ENCODE data around the gene RNF217.
"Not testable (repeated sequence)": the region's sequence is repeated elsewhere in the genome, so short reads cannot be mapped to it uniquely, and the experiment has no call there.

Gene RNF217

DNA sequence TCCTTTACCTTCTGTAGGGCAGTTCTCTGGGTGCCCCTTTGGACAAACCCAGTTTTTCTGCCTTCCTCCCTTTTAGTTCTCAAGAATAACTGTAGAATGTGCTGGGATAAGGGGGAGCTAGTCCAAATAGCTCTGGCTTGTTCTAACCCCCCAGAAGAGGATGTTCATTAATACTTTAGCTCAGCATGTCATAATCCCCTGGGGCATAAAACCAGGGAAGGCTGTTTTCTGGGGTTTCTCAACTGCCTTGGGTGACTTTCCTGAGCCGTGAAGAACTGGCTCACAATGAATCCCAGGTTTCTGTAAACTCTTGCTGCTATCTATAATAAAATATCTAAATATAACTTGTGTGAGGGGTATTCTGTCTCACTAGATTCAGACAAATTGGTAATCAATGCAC lies 44.5 kb upstream of the RNF217 start:
- ATAC-seq, result no peak
- TF ChIP-seq ZNF8 (CRISPR knock-in tag; IDR thresholded peaks at IDR 0.05) (no peak), CSRNP3 (CRISPR knock-in tag; IDR thresholded peaks at IDR 0.05) (no peak), SNAI2 (CRISPR knock-in tag; IDR thresholded peaks at IDR 0.05) (no peak), CSDC2 (CRISPR knock-in tag; IDR thresholded peaks at IDR 0.05) (no peak), RARB (CRISPR knock-in tag; IDR thresholded peaks at IDR 0.05) (no peak), GLIS3 (CRISPR knock-in tag; IDR thresholded peaks at IDR 0.05) (no peak), ZFP30 (CRISPR knock-in tag; IDR thresholded peaks at IDR 0.05) (no peak), ARNTL (CRISPR knock-in tag; IDR thresholded peaks at IDR 0.05; ENCODE audit: borderline replicate concordance, low read depth) (no peak), ISL1 (CRISPR knock-in tag; IDR thresholded peaks at IDR 0.05) (no peak), ZFP3 (CRISPR knock-in tag; IDR thresholded peaks at IDR 0.05) (no peak), ZC3H10 (CRISPR knock-in tag; IDR thresholded peaks at IDR 0.05) (no peak)

- ATAC-seq, result not testable (repeated sequence)
Measured at GRCh38 chr6:124919703-124920102, 42.5 kb upstream of the RNF217 start.

- TF ChIP-seq ESRRG (CRISPR knock-in tag; IDR thresholded peaks at IDR 0.05), result no peak
- no peak for TF ChIP-seq ZNF70 (CRISPR knock-in tag; IDR thresholded peaks at IDR 0.05)
- TF ChIP-seq BACH2 (CRISPR knock-in tag; IDR thresholded peaks at IDR 0.05; ENCODE audit: borderline replicate concordance), result no peak
- TF ChIP-seq ZFP3 (CRISPR knock-in tag; IDR thresholded peaks at IDR 0.05), result no peak
- no peak for TF ChIP-seq TOX (CRISPR knock-in tag; IDR thresholded peaks at IDR 0.05; ENCODE audit: borderline replicate concordance)
- no peak for TF ChIP-seq ZC3H10 (CRISPR knock-in tag; IDR thresholded peaks at IDR 0.05)
- TF ChIP-seq ZFP30 (CRISPR knock-in tag; IDR thresholded peaks at IDR 0.05), result no peak
- ATAC-seq, result no peak
Measured at GRCh38 chr6:124924333-124924759, 37.9 kb upstream of the RNF217 start.

GRCh38 chr6:124926435-124926834 lies 35.8 kb upstream of the RNF217 start:
- no peak for ATAC-seq
- TF ChIP-seq GLIS3 (CRISPR knock-in tag; IDR thresholded peaks at IDR 0.05) (no peak), TCF4 (CRISPR knock-in tag; IDR thresholded peaks at IDR 0.05; ENCODE audit: borderline replicate concordance) (no peak), ZFP30 (CRISPR knock-in tag; IDR thresholded peaks at IDR 0.05) (no peak), PATZ1 (CRISPR knock-in tag; IDR thresholded peaks at IDR 0.05; ENCODE audit: borderline replicate concordance) (no peak), BACH2 (CRISPR knock-in tag; IDR thresholded peaks at IDR 0.05; ENCODE audit: borderline replicate concordance) (no peak), ISL1 (CRISPR knock-in tag; IDR thresholded peaks at IDR 0.05) (no peak), ZC3H10 (CRISPR knock-in tag; IDR thresholded peaks at IDR 0.05) (no peak), RARB (CRISPR knock-in tag; IDR thresholded peaks at IDR 0.05) (no peak), CREB5 (CRISPR knock-in tag; IDR thresholded peaks at IDR 0.05; ENCODE audit: low read depth) (no peak), ZNF70 (CRISPR knock-in tag; IDR thresholded peaks at IDR 0.05) (no peak), CSRNP3 (CRISPR knock-in tag; IDR thresholded peaks at IDR 0.05) (no peak), ESRRG (CRISPR knock-in tag; IDR thresholded peaks at IDR 0.05) (no peak), ZNF8 (CRISPR knock-in tag; IDR thresholded peaks at IDR 0.05) (no peak), SNAI2 (CRISPR knock-in tag; IDR thresholded peaks at IDR 0.05) (no peak), ZFP3 (CRISPR knock-in tag; IDR thresholded peaks at IDR 0.05) (no peak), TOX (CRISPR knock-in tag; IDR thresholded peaks at IDR 0.05; ENCODE audit: borderline replicate concordance) (no peak)
- TF ChIP-seq, protein P1, sequence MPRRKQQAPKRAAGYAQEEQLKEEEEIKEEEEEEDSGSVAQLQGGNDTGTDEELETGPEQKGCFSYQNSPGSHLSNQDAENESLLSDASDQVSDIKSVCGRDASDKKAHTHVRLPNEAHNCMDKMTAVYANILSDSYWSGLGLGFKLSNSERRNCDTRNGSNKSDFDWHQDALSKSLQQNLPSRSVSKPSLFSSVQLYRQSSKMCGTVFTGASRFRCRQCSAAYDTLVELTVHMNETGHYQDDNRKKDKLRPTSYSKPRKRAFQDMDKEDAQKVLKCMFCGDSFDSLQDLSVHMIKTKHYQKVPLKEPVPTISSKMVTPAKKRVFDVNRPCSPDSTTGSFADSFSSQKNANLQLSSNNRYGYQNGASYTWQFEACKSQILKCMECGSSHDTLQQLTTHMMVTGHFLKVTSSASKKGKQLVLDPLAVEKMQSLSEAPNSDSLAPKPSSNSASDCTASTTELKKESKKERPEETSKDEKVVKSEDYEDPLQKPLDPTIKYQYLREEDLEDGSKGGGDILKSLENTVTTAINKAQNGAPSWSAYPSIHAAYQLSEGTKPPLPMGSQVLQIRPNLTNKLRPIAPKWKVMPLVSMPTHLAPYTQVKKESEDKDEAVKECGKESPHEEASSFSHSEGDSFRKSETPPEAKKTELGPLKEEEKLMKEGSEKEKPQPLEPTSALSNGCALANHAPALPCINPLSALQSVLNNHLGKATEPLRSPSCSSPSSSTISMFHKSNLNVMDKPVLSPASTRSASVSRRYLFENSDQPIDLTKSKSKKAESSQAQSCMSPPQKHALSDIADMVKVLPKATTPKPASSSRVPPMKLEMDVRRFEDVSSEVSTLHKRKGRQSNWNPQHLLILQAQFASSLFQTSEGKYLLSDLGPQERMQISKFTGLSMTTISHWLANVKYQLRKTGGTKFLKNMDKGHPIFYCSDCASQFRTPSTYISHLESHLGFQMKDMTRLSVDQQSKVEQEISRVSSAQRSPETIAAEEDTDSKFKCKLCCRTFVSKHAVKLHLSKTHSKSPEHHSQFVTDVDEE (CRISPR knock-in tag; IDR thresholded peaks at IDR 0.05), result no peak

Data from SK-N-SH treated with all-trans-retinoic acid at 6 μM for 48 hours (cell line).